CMK (cell line): ENCODE results near the gene BSND.

ENCODE experiments used
- DNase-seq: peaks from one replicate; pipeline ENCODE4 v3.0.0-alpha.2; 2010; ENCODE audit warnings: low read depth

BSND gene

DNA sequence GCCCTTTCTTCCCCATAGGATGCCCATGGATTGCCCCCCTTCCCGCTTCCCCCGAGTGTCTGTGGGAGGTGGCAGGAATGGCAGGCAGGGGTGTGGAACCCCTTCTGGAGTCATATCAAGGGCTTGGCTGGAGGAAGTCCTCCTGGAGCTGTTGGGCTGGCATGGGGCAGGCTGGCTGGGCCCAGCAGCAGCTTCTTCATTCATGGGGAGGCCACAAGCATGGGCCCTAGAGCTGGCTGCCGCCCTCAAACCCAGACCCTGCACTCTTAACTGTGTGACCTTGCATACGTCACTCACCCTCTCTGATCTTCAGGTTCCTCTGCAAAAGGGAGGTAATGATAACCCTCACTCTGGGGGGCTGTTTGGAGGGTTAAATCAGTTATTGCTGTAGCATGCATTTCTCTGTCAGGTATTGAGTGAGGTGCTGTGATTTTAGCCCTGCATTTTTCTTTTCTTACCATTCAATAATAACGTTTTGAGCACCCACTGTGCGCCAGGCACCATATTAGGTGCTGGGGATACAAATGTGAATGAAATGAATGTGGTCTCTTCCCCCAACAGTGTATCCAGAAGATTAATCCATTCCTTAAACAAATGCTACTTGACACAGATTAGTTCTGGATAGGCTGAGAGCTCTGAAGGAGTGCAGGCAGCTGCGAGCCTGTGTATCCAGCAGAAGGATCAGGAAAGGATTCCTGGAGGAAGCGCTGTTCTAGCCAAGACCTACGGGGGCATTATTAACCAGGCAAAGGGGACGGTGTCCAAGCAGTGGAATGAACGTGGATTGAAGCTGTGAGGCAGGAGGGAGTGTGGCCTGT, 49.9 kb downstream of the BSND start:
- DNase-seq, result no peak

DNA sequence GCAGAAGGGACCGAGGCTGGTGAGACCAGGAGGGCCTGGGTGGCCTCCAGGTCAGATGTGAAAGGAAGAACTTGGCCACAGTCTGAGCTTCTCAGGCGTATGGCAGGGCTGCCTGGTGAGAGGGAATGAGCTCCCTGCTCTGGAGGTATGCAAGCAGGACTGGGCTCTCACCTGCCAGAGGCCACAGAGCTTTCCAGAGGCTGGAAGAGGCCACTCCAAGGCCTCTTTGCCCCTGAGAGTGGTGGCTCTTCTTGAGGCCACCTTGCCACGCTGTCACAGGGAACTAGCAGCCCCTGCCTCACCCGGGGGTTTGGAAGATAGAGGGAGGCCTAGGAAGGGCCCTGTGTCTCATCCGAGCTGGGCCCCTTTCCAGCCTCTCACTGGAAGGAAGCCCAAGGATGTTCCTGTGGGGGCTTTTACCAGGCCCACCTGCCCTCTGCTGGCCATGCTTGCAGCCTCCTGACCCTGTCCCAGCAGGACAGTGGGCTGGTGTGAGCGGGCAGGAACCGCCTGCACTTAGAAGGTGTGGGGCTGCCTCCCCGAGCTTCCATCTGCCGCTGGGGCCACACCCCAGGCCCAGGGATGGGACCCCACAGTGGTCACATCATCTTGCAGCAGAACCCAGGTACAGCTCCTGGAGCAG, 50.7 kb downstream of the BSND start:
- no peak for DNase-seq

DNA sequence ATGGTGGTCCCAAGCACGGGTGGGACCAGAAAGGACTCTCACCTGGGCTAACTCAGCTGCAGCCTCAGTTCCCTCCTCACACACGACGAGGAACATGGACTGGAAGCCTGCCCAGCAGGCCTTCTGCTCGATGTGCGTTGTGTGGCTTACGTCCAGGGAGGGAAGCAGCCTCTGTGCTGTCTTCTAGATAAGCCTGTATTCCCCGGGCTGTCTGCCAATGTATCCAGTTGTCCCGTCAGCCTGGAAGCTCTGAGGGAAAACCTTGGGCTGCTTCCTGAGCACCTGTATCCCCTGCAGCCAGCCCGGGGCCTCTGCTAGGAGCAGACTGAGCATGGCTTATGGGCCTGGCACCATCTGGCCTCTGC, 51.2 kb downstream of the BSND start:
- DNase-seq, result no peak

DNA sequence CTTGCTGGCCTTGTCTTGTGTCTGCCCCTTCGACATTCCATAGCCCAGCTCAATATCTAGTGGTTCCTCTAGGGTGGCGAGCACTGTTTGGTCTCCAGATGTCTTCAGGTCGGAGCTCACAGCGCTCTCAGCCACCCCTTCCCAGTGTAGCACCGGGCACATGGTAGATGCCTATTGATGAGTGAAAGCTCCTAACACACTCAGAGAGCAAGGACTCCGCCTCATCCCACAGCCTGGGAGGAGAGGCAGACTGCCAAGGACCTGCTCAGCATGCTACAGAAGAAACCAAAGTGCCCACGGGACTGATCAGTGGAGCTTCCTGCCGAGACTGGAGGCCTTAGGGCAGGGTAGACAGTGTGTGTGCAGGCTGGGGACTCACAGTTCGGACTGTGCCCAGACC, 51.5 kb downstream of the BSND start:
- DNase-seq, result no peak

DNA sequence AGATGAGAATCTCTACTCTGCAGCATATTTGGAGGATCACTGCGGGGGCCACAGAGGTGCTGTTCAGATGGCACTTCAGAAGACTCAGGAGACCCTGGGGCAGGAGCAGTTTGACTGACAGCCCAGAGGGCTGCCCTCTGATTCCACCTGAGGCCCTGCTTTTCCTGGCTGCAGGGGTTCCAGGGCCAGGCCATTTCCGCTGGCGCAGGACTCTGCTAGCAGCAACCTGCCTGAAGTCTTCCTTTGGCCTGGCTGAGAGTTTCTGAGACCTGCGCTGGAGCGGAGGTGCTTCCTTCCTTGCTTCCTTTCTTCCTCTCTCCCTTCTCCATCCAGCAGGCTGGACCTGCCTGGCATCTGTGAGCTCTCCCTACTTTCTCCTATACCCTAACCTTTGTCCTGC, 52.4 kb downstream of the BSND start:
- DNase-seq, result no peak

DNA sequence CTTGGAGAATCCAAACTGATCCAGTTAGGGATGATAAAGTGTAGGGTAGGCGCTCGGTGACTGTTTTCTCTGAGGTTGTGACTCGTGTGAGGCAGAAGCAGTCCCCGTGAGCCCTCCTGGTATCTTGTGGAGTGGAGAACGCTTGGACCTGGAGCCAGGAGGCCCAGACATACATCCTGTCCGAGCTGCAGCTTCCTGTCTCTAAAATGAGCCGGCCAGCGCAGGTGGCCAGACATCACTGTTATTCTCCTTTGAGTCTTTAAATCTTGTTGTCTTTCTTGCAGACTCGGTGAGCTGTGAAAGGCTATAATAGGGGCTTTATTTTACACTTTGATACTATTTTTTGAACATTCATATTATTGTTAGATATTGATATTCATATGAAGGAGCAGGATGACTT, 52.9 kb downstream of the BSND start:
- no peak for DNase-seq

DNA sequence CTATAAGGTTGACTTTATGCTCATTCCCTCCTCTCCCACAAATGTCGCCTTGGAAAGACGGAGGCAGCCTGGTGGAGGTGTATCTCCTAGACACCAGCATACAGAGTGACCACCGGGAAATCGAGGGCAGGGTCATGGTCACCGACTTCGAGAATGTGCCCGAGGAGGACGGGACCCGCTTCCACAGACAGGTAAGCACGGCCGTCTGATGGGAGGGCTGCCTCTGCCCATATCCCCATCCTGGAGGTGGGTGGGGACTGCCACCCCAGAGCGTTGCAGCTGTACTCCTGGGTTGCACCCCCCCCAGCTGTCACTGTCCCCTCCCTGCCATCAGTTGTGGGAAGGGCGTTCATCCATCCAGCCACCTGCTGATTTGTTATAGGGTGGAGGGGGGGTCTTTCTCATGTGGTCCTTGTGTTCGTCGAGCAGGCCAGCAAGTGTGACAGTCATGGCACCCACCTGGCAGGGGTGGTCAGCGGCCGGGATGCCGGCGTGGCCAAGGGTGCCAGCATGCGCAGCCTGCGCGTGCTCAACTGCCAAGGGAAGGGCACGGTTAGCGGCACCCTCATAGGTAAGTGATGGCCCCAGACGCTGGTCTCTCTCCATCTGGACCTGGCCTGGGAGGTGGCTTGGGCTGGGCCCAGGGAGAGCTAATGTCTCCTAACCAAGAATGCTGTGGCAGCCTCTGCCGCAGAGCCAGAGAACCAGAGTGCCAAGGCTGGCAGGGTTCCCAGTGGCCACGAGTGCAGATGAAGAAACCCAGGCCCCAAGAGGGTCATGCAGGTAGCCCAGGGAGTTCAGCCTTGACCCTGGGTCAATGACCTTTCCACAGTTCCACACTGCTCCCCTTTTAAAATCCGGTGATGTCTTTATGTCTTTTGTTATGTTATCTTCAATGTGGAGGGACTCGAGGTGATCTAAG, 53.7 kb downstream of the BSND start:
- no peak for DNase-seq

DNA sequence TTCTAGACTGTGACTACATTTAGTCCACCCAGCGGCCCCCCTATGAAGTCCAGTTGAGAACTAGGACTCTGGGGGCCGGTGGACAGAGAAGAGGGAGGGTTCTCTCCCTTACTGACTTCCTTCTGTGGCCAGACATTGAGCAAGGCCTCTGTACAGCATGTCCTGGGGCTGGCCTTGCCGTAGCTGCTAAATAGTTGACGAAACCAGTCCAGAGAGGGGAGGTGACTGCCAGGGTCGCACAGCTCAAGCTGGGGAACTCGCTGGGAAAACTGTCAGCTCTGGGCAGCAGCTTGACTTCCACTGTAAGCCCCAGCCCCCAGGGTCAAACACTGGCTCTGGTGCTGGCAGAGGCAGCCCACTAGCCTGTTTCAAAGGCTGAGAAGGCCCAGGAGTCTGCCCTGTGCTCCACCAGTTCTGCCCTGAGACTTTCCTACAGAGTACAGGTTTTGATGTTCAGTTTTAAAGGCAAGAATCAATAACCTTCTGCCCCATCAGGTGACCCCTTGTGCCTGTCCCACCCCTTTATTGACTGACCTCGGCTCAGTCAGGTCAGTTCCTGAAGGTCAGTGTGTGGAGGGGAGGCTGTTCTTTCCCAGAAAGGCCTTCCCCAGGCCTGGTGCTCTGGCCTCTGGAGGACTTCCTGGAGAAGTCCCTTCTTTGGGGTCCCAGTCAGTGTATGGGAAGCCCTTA, 54.7 kb downstream of the BSND start:
- DNase-seq, result no peak

DNA sequence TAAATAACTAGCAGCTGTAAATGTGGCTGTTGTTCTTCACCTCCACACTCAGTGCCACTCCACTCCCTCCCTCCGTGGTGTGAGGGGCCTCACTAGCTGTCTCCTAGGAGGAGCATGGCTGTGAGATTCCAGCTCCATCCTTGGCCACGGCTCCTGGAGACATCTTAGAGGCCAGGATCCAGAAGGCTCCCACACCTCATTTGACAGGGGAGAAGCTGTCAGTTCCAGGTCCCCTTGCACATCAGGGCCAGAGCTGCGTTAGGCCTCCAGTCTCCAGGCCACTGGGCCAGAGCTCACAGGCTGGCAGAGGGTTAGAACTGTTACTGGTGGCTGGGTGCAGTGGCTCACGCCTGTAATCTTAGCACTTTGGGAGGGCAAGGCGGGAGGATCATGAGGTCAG, 55.7 kb downstream of the BSND start:
- DNase-seq, result no peak

DNA sequence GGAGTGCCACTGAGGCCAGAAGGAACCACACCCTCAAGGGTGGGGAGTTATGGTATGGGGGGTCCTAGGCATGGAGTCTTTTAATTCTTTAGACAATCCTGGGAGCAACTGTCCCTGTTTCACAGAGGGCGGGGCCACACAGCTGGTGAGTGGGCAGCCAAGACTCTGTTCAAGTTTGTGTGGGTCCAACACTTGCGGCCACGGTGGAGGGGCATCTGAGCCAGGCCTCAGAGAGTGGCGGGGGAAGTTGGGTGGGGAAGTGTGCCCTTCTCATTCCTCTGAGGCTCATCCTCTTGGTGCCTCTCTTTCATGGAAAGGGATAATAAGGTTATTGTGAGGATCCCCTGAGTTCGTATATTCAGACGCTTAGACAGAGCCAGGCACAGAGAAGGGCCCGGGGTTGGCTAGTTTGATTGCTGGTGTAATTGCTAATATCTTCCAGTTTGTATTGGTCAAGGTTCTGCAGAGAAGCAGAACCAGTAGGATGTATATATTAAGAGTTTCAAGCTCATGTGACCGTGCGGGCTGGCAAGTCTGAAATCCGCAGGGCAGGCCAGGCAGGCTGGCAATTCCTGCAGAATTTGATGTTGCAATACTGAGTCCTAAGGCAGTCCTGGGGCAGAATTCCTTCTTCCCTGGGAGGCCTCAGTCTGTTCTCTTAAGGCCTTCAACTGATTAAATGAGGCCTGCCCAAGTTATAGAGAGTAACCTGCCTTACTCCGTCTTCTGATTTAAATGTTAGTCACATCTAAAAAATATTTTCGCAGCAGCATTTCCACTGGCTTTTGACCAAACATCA, 56.5 kb downstream of the BSND start:
- DNase-seq, result no peak

DNA sequence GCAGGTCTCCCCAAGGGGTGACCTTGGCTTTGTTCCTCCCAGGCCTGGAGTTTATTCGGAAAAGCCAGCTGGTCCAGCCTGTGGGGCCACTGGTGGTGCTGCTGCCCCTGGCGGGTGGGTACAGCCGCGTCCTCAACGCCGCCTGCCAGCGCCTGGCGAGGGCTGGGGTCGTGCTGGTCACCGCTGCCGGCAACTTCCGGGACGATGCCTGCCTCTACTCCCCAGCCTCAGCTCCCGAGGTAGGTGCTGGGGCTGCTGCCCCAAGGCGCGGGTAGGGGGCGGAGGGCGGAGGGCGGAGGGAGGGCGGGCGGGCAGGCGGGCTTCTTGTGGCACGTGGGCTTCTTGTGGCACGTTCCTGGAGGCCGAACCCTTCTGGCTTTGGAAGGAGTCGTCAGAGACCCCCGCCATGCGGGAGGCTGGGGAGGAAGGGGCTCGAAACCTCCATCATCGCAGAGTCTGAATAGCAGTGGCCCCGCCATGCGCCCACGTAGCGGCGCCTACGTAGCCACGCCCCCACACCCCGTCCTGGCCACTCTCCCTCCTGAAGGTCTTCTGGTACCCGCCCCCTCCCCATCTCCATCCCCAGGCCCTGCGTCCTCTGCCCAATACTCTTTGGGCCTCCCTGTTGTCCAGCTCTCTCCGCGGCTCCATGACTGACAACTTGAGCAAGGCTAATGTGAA, 57.4 kb downstream of the BSND start:
- DNase-seq, result no peak

DNA sequence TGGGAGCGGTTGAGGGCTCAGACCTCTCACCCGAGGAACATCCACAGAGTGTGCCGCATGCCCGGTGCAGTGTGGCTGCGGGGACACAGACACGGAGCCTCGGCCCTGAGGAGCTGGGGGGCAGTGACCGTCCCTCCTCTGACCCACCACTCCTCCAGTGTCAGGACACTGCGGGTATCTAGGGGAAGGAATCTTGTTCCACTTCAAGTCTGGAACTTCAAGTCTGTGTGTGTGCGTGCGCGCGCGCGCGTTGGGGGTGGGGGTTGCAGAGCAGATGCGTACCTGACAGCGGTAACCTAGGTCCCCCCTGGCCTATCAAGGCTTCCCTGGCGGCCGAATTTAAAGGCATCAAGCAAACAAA, 57.9 kb downstream of the BSND start:
- no peak for DNase-seq

DNA sequence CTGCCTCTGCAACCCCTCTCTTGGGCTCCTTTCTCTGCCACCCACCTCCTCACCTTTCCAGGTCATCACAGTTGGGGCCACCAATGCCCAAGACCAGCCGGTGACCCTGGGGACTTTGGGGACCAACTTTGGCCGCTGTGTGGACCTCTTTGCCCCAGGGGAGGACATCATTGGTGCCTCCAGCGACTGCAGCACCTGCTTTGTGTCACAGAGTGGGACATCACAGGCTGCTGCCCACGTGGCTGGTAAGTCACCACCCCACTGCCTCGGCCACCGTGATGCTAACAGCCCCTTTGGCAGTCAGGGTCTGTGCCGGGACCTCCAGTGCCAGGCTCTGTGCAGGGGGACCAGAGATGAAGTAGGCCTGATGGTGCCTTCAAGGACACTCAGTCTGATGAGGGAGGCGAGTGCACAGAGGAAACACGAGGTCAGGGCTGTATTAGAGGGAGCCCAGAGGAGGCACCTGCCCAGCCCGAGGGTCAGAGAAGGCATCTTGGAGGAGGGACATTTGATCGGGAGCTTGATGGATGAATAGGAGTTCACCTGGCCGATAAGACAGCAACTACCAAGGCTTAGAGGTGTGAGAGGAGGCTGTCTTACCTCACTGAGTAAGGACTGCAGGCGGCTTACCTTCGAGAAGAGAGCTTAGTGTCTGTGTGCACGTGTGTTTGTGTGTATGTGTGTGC, 58.7 kb downstream of the BSND start:
- DNase-seq, result no peak

DNA sequence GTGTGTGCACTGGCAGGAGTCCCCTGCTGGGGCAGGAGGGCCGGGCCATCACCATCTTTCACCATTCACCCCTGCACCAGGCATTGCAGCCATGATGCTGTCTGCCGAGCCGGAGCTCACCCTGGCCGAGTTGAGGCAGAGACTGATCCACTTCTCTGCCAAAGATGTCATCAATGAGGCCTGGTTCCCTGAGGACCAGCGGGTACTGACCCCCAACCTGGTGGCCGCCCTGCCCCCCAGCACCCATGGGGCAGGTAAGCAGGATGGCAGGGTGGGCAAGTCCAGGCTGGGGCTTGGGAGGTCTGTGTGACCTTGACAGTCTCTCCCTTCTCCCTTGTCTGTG, 59.2 kb downstream of the BSND start:
- DNase-seq, result no peak

DNA sequence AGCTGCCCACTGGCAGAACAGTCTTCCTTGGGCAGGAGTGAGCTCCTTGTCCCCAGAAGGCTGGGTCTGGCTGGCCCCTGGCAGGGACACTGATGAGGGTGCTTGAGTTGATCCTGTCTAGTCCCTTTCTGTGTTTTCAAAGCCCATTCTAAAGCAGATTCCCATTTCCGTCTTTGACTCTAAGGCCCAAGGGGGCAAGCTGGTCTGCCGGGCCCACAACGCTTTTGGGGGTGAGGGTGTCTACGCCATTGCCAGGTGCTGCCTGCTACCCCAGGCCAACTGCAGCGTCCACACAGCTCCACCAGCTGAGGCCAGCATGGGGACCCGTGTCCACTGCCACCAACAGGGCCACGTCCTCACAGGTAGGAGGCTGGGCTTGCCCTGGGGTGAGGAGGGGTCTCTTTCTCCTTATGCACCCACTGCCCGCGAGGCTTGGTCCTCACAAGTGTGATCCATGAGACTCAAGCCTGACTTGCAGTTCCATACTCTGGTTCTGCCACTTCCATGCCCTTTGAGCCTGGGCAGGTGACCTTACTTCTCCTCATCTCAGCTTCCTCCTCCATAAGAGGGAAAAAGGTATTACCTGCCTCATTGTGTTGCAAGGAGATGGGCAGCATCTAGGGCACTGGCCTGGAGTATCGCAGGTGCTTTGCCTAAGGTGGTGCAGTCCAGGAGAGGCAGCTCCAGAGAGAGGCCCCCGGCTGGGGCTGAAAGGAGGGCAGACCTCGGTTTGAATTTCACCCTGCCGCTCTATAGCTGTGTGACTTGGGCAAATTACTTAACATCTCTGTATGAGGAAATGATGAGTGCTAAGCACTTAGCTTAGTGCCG, 60.8 kb downstream of the BSND start:
- no peak for DNase-seq

DNA sequence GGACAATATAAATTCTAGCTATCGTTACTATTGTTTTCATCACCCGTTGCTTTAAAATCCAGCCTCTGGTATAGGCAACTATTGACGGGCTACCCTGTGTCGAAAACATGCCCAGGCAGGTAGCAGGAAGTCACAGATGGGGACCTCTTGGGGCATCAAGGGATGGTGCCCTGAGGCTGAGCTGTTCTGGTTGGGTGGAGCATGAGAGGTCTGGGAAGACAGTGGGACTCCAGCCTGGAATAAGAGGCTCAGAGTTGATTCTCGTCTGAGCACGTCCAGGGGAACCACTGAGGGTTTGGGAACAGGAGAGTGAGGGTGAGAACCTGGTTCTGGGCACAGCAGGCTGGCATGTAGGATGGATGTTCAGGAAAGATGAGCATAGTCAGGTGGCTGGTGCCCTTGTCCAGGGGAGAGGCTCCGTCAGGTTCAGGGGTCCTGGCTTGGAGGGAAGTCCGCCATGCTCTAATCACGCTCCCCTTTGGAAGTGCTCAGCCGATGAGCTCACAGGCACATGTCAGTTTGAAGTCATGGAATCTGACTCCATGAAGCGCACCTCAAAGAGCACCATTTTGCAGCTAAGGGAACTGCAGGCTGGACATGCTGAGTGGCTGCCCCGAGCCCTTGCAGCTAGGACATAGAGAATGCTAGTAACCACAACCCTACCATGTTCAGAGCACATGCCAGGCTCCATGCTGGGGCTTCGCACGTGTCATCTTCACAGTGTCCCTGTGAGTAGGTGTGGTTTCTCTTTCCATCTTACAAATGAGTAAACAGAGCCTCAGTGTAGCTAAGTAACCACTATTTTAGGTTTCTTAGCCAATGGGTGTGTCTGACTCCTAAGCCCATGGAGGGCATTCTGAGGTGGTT, 61.6 kb downstream of the BSND start:
- DNase-seq, result no peak

DNA sequence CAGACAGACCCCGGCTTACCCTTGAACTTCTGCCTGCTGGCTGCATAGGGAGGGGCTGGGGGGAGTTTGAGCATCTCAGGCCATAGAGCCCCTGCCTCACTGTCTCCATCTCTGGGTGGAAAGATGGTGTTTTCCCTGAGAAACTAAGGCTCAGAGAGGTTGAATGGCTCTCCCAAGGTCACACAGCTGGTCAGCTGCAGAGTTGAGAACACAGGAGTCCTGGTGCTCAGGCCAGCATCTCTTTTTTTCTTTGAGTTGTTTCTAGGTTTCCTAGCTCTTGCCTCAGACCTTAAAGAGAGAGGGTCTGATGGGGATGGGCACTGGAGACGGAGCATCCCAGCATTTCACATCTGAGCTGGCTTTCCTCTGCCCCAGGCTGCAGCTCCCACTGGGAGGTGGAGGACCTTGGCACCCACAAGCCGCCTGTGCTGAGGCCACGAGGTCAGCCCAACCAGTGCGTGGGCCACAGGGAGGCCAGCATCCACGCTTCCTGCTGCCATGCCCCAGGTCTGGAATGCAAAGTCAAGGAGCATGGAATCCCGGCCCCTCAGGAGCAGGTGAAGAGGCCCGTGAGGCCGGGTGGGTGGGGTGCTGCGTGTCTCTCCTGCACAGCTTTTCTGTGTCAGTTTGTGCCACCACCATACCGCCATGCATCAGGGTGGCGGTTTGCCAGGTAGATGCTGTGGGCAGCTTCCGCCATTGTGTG, 62.4 kb downstream of the BSND start:
- no peak for DNase-seq
